HG03442 (cell line): Measurements from ENCODE around the gene UAP1L1.
"Not testable (repeated sequence)": the region's sequence is repeated elsewhere in the genome, so short reads cannot be mapped to it uniquely, and the experiment has no call there.

ENCODE experiments used
- ATAC-seq: cut with Tn5 transposase; IDR thresholded peaks from one replicate; pipeline ENCODE4 v1.9.1; 2021; ENCODE audit warnings: mild to moderate bottlenecking, moderate library complexity; ENCODE audit not compliant: unreplicated experiment

UAP1L1 gene, protein sequence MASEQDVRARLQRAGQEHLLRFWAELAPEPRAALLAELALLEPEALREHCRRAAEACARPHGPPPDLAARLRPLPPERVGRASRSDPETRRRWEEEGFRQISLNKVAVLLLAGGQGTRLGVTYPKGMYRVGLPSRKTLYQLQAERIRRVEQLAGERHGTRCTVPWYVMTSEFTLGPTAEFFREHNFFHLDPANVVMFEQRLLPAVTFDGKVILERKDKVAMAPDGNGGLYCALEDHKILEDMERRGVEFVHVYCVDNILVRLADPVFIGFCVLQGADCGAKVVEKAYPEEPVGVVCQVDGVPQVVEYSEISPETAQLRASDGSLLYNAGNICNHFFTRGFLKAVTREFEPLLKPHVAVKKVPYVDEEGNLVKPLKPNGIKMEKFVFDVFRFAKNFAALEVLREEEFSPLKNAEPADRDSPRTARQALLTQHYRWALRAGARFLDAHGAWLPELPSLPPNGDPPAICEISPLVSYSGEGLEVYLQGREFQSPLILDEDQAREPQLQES

DNA sequence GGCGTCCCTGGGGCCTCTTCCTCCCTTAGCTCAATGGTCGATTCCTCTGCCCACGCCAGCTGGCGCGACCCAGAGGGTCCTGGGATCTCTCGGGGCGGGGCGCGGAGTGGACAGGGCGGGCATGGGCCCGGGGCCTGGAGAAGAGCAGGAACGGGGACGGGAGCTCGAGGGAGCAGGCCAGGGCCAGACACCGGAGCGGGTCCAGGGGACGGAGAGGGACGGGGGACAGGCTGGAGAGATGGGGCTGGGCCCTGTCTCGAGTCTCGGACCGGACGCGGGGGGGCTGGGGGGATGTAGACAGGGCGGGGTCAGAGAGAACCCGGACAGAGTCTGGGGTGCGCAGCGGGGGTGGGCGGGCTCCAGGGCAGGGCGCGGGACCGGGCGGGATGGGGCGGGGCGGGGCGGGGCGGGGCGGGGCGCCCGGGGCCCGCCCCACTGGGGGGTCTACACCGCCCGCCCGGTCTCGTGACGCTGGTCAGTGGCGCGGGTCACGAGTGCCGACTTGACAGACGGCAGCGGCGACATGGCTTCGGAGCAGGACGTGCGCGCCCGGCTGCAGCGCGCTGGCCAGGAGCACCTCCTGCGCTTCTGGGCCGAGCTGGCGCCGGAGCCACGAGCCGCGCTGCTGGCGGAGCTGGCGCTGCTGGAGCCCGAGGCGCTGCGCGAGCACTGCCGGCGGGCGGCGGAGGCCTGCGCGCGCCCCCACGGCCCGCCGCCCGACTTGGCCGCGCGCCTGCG lies at the start of gene UAP1L1:
TSS of gene UAP1L1 (plus strand) at position 508 of the 738 bp plus-strand sequence. CDS start at position 524, 16 bp downstream.
- peak; percentile 62 for ATAC-seq

- peak; percentile 41 for ATAC-seq
These were observed 48.9 kb upstream of the UAP1L1 start for GRCh38 chr9:137028263-137029057.

- ATAC-seq = no peak
These were observed 48.0 kb upstream of the UAP1L1 start for GRCh38 chr9:137029058-137029936.

GRCh38 chr9:137030006-137030405 lies 47.3 kb upstream of the UAP1L1 start:
- ATAC-seq = no peak

- no peak for ATAC-seq
These were observed 46.5 kb upstream of the UAP1L1 start for GRCh38 chr9:137030538-137031527.

DNA sequence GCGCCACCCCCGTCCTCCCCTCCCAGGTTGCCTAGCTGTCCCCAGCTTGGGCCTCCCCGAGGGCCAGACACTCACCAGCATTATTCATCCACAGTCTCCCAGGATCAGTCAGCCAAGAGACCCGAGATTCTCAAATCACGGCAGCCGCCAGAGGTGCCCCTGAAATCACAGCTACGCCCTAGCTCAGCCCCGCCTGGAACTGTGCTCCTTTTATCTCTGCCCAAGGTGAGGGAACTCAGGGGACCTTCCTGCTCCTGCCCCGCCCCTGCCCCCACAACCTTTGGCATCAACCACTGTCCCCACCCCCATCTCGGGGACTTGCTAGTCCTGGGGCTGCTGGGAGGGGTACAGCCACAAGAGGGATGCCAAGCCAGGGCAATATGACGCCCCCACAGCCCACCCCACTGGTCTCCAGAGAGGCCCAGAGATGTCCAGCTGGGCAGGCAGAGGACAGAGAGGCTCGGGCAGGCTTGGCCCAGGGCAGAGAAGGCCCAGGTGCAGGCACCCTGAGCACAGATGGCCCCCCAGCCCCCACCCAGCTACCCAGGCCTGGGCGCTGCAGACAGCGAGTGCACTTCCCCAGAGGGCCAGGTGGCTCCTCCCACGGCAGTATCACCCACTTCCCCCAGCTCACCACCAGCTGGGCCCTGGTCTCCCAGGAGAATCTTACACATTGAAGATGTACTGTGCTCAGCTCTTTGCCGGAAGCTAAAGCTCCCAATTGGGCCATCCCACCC lies 45.2 kb upstream of the UAP1L1 start, which contains the start of gene FUT7:
TSS of gene FUT7 (minus strand) at position 185 of the 737 bp plus-strand sequence. CDS start at position 88, 97 bp downstream.
- ATAC-seq = no peak

GRCh38 chr9:137032858-137033257 lies 44.5 kb upstream of the UAP1L1 start:
- no peak for ATAC-seq

DNA sequence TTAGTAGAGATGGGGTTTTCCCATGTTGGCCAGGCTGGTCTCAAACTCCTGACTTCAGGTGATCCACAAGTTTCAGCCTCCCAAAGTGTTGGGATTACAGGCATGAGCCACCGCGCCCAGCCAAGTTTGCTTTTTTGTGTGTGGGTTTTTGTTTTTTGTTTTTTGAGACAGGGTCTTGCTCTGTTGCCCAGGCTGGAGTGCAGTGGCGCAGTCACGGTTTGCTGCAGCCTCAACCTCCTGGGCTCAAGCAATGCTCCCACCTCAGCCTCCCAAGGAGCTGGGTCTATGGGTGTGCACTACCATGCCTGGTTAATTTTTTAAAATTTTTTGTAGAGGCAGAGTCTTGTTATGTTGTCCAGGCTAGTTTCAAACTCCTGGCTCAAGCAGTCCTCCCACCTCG lies 43.8 kb upstream of the UAP1L1 start:
- ATAC-seq = not testable (repeated sequence)

- ATAC-seq = no peak
These were observed 43.1 kb upstream of the UAP1L1 start for GRCh38 chr9:137034039-137034708.

DNA sequence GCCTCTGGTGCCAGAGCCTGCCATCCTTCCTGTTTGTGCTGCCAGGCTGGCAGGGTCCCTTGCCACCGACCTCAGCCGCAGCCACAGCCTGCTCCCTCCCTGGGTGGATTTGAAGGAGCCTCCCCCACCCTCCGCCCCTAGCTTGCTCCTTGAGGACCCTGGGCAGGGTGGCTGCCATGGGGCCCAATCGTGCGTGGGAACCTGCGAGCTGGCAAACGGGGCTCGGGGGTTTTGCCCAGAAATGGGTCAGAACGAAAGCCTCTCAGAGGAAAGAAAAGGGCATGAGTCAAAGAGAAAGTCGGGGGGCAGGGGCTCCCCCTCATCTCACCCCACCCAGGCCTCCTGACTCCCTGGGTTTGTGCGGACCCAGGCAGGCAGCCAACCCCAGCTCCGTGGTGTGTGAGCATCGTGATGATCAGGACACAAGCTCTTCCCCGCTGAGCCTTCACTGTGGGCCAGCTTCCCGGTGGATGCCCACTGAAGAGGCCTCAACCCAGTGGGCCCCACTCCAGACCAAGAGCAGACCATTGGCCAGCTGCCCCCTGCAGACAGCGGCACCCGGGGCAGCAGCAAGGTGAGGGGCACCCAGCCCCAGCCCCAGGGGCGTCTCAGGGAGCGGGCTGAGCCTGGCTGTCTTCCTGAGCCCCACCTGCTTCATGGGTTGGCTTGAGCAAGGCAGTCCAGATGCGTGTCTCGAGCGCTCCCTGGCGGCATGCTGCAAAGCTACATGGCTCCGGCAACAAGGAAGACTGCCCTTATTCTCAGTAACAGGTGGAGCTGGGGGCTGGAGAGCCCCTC lies 42.4 kb upstream of the UAP1L1 start:
- peak; percentile 51 for ATAC-seq

DNA sequence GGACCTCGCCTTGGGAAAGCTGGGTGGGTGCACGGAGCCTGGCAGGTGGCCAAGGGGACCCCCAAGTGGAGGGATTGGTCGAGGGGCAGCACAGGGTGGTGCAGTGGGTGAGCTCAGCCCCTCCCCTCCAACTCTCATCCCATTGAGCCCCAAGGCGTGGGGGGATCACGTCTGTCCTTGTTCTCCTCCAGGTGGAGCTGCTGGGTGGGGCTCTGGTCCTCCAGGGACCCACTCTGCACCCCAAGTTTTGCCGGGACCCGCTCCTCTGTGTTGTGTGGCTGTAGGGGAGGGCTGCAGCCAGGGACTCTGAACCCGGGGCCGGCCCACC lies 41.8 kb upstream of the UAP1L1 start:
- ATAC-seq = no peak

GRCh38 chr9:137035937-137036336 lies 41.4 kb upstream of the UAP1L1 start:
- ATAC-seq = no peak

DNA sequence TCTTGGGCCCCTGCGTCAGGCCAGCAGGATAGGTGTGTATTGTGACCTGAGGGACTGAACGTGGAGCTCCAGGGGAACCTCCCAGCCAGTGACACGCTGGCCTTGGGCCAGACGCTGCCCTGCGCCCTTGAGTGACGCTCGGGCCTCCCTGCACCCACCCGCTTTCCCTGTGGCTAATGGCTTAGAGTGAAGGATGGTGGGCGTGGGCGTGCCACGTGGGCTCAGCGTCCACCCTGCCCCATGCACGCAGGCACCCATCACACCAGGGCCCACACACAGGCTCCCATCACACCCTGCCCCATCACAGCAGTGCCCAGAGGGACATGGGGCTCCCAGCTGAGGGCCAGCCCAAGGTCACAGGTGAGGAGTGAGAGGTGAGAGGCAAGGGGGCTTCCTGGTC lies 40.3 kb upstream of the UAP1L1 start:
- ATAC-seq = no peak

DNA sequence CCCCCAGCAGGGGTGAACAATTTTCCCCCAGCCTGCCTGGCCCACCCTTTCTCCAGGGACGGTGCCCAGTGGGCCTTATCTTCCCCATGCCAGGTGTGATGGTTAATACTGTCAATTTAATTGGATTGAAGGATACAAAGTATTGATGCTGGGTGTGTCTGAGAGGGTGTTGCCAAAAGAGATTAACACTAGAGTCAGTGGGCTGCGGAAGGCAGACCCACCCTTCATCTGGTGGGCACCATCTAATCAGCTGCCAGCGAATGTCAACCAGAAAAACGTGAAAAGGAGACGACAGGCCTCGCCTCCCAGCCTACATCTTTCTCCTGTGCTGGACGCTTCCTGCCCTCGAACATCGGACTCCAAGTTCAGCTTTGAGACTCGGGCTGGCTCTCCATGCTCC lies 39.8 kb upstream of the UAP1L1 start:
- ATAC-seq = no peak

GRCh38 chr9:137038916-137039315 lies 38.4 kb upstream of the UAP1L1 start:
- no peak for ATAC-seq

DNA sequence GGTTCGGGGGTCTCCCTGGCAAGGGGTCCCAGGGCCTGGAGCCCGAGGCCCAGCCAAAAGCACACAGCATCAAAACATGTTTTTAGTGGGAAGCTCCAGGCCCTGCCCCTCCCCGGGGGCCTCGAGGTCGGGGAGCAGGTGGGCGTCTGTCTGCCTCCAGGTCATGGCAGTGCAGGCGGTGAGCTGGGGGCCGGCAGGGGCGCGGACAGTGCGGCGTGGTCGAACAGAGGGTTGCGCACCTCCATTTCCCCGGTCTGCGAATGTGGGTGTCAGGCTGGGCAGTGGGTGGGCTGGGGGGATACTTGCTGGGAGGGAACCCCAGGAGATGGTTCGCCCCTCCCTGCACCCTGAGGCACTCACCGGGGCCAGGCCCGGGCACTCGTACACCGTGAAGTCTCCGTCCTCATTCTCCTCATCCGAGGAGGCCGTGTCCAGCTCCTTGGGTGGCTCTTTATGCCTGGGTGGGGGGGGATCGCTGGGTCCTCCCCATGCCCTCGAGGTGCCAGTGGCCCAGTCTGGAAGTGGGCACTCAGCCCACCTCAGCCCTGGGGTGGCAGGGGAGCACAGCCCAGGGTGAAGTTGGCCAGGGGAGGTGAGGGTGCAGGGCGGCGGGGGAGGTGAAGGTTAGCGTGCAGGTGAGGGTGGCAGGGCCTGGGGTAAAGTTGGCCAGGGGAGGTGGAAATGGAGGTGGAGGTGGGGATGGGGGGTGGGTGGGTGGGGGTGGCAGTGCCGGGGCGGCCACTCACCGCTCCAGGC lies 37.5 kb upstream of the UAP1L1 start:
- ATAC-seq = no peak
